ENCODE measurements around the gene CEP295NL. TPM values are rescaled to one million over a fixed set of nuclear protein-coding genes. Genes with fewer than 3 reads are reported as not detected.

The CEP295NL gene
- total RNA-seq, 1 experiment from 2014 or later, result 1.9 TPM

DNA sequence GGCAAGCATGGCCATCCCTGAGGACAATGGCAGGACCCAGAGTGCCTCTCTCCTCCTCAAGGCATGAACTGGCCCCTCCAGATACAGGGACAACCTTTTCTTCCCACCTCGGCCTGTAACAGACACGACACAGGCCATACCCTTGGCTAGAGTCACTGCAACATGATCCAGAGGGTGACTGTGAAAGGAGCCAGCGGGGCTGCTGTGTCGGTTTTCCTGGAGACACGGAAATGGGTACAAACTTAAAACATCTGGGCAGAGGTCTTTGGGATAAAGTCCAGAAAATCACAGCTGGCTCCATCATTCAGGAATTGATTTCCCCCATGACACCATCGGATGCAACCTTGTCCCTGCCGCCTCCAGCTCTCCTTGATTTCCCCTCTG, 5.3 kb downstream of the CEP295NL start (continued):
- no peak for TF ChIP-seq POLR2A (IDR thresholded peaks at IDR 0.05; ENCODE audit: borderline replicate concordance, extremely low read depth, insufficient read depth, insufficient read length)
- TF ChIP-seq CBX3 (IDR thresholded peaks at IDR 0.05; ENCODE audit: low read depth), result no peak
- no peak for TF ChIP-seq JUND (IDR thresholded peaks at IDR 0.05)
- no peak for TF ChIP-seq ZNF274 (IDR thresholded peaks at IDR 0.05; ENCODE audit: low read depth, low read length)
- TF ChIP-seq FOSL1 (IDR thresholded peaks at IDR 0.05; ENCODE audit: low read depth), result no peak
- TF ChIP-seq EGR1 (IDR thresholded peaks at IDR 0.05; ENCODE audit: low read depth), result no peak
- TF ChIP-seq SRF (IDR thresholded peaks at IDR 0.05; ENCODE audit: low read depth), result no peak
- no peak for TF ChIP-seq ZFX (IDR thresholded peaks at IDR 0.05)
- no peak for TF ChIP-seq SIN3A (IDR thresholded peaks at IDR 0.05; ENCODE audit: low read depth)
- TF ChIP-seq YY1 (IDR thresholded peaks at IDR 0.05; ENCODE audit: extremely low read depth, insufficient replicate concordance, low read depth, low read length), result no peak
- TF ChIP-seq TCF7L2 (IDR thresholded peaks at IDR 0.05; ENCODE audit: borderline replicate concordance, extremely low read depth, insufficient read depth, insufficient read length), result no peak
- TF ChIP-seq, protein P1, sequence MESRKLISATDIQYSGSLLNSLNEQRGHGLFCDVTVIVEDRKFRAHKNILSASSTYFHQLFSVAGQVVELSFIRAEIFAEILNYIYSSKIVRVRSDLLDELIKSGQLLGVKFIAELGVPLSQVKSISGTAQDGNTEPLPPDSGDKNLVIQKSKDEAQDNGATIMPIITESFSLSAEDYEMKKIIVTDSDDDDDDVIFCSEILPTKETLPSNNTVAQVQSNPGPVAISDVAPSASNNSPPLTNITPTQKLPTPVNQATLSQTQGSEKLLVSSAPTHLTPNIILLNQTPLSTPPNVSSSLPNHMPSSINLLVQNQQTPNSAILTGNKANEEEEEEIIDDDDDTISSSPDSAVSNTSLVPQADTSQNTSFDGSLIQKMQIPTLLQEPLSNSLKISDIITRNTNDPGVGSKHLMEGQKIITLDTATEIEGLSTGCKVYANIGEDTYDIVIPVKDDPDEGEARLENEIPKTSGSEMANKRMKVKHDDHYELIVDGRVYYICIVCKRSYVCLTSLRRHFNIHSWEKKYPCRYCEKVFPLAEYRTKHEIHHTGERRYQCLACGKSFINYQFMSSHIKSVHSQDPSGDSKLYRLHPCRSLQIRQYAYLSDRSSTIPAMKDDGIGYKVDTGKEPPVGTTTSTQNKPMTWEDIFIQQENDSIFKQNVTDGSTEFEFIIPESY (IDR thresholded peaks at IDR 0.05; ENCODE audit: extremely low read depth, insufficient replicate concordance, low read length), result no peak
- TF ChIP-seq, protein P2, sequence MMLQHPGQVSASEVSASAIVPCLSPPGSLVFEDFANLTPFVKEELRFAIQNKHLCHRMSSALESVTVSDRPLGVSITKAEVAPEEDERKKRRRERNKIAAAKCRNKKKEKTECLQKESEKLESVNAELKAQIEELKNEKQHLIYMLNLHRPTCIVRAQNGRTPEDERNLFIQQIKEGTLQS (IDR thresholded peaks at IDR 0.05), result no peak

DNA sequence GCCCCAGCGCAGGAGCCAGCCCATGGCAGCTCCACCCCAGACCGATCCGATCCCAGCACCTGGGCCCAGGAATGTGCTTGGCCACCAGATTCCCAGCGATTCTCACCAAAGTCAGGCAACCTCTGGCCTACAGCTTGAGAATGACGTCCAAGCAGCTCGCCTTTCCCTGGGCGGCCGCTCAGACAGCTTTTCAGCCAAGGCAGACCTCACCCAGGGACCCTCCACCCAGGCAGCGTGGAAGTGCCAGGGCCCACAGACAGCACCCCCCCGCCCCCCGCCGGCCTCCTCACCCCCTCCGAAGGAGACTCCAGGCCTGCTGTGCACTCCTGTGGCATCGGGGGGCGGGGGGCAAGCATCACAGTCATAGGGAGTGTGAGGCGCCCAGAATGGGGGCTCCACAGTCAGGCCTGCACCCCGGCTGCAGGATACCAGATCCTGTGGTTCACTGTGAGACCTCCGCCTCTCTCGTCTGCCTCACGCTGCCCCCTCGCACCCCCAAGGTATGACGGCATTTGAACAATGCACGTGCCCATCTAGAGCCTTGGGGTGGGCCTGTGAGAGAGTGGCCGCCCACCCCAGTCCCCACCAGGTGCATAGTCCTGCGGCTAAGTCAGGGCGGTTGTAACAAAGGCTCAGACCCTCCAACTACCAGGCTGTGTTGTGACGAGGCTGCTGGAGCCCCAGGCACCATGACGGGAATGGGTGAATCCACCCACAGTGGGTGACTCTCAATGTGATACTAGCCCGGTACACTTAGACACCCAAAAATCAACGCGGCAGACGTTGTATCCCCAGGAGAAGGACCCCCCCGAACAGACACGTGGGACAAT, 6.0 kb downstream of the CEP295NL start:
- Histone ChIP-seq H4K20me1 (ENCODE audit: insufficient read depth) (no peaks in the 10 kb centered on the region), H3K9me3 (ENCODE audit: control insufficient read depth in 1 of 2, insufficient read depth in 1 of 2, low read depth in 1 of 2, low read length in 2 of 2) (no peaks in the 10 kb centered on the region), H3K4me1 (ENCODE audit: control insufficient read depth in 1 of 2, insufficient read depth in 2 of 2, low read length in 2 of 2) (peaks cover 0 to 11% of the 10 kb centered on the region in 2 experiments; a peak in 2 of 4 replicates), H3K9ac (ENCODE audit: low read length) (no peak overlapping the region), H3K27me3 (ENCODE audit: insufficient read depth, low read length) (no peaks in the 10 kb centered on the region), H3K79me2 (ENCODE audit: insufficient read depth, low read length) (peaks cover 6% of the 10 kb centered on the region; the same call in 1 of the 2 replicates), H3K9me2 (ENCODE audit: insufficient read depth) (no peaks in the 10 kb centered on the region), H2AFZ (ENCODE audit: low read depth, low read length, poor library complexity, severe bottlenecking) (no peak overlapping the region), H3K4me3 (replicated peaks in 1 of 2; ENCODE audit: low read depth in 1 of 2, low read length in 2 of 2) (no peak overlapping the region), H3K36me3 (ENCODE audit: control insufficient read depth in 1 of 2, insufficient read depth in 2 of 2, low read length in 2 of 2) (no peaks in the 10 kb centered on the region), H3K27ac (ENCODE audit: low read depth, low read length) (no peak overlapping the region), H3K4me2 (ENCODE audit: low read length) (no peak overlapping the region)
- ChIA-PET POLR2A (no interaction called here), RAD21 (ENCODE audit: low non-redundant PET in 1 of 2, low total read pairs in 2 of 2, uncharacterized antibody in 2 of 2, unreplicated experiment in 2 of 2) (no interaction called here), CTCF (interaction anchor here (2.1 kb wide), 1 partner anchor 10 kb away, joined by 5 read pairs; no protein-coding TSS in a partner anchor)
- intact Hi-C loops (cut with micrococcal nuclease), result no loop called here
- DNase-seq (ENCODE audit: low read depth, low spot score) (no peak), ATAC-seq (no peak)
- no TSS peak for BruUV-seq (replicated peaks)
- no peak for TF ChIP-seq POLR2AphosphoS5 (IDR thresholded peaks at IDR 0.05; ENCODE audit: low read depth, low read length)
- TF ChIP-seq, protein P2 (IDR thresholded peaks at IDR 0.05), result no peak
- TF ChIP-seq JUND (IDR thresholded peaks at IDR 0.05), result no peak
- TF ChIP-seq ZFX (IDR thresholded peaks at IDR 0.05), result no peak
- TF ChIP-seq, protein P1 (IDR thresholded peaks at IDR 0.05; ENCODE audit: extremely low read depth, insufficient replicate concordance, low read length), result no peak
- TF ChIP-seq POLR2A (IDR thresholded peaks at IDR 0.05; ENCODE audit: borderline replicate concordance, extremely low read depth, insufficient read depth, insufficient read length), result no peak
- TF ChIP-seq CBX3 (IDR thresholded peaks at IDR 0.05; ENCODE audit: low read depth), result no peak
- no peak for TF ChIP-seq CEBPB (IDR thresholded peaks at IDR 0.05; ENCODE audit: low read depth)
- no peak for TF ChIP-seq SP1 (IDR thresholded peaks at IDR 0.05; ENCODE audit: low read depth)
- no peak for TF ChIP-seq TCF7L2 (IDR thresholded peaks at IDR 0.05; ENCODE audit: borderline replicate concordance, extremely low read depth, insufficient read depth, insufficient read length)
- TF ChIP-seq, protein P3, sequence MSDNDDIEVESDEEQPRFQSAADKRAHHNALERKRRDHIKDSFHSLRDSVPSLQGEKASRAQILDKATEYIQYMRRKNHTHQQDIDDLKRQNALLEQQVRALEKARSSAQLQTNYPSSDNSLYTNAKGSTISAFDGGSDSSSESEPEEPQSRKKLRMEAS (IDR thresholded peaks at IDR 0.05), result no peak
- TF ChIP-seq RAD21 (IDR thresholded peaks at IDR 0.05; ENCODE audit: low read depth), result no peak

Data from HCT116 (cell line).